Panc1 (cell line): ENCODE results near the gene PLCG1. TPM values are rescaled to one million over a fixed set of nuclear protein-coding genes. Genes with fewer than 3 reads are reported as not detected.

Experiments used
- ATAC-seq: fragments of 200-7000 bp; cut with Tn5 transposase; 2 replicates; pipeline ENCODE4 v1.9.1; 2020; ENCODE audit warnings: mild to moderate bottlenecking, moderate library complexity
- BruUV-seq: library from RNA; stranded (reverse); fragments of 400-500 nt; replicated peaks from 2 replicates; lab custom pipeline; 2021; lab: Mats Ljungman, UMichigan
- CTCF ChIA-PET: fragments of 300-600 bp; sonication (Branson Sonifier 250); formaldehyde crosslinking; loops from one replicate; lab custom pipeline; 2022; ENCODE audit warnings: antibody characterized with exemption; lab: Charles Lee
- POLR2A ChIA-PET: fragments of 300-600 bp; sonication (Branson Sonifier 250); formaldehyde crosslinking; loops from one replicate; lab custom pipeline; 2022; ENCODE audit warnings: antibody characterized with exemption; lab: Charles Lee
- DNase-seq: peaks from one replicate; pipeline ENCODE4 v3.0.0-alpha.2; 2010; ENCODE audit warnings: low read depth, low spot score
- H3K27ac ChIP-seq: 2 replicates; pipeline ENCODE4 v1.5.1; 2011; ENCODE audit warnings: mild to moderate bottlenecking, low read length, inconsistent platforms
- H3K27me3 ChIP-seq: fragments of 200-500 bp; sonication (Bioruptor generic); 2 replicates; pipeline ENCODE4 v1.6.0; 2014; ENCODE audit warnings: low read length, inconsistent platforms; ENCODE audit not compliant: control insufficient read depth, insufficient read depth
- H3K36me3 ChIP-seq: fragments of 200-500 bp; sonication (Bioruptor generic); 2 replicates; pipeline ENCODE4 v1.5.1; 2014; ENCODE audit warnings: inconsistent platforms, mild to moderate bottlenecking, low read length, moderate library complexity; ENCODE audit not compliant: control insufficient read depth, insufficient read depth
- H3K4me1 ChIP-seq: 2 replicates; pipeline ENCODE4 v1.5.1; 2011; ENCODE audit warnings: inconsistent platforms, mild to moderate bottlenecking, low read length, moderate library complexity; ENCODE audit not compliant: control insufficient read depth, insufficient read depth
- H3K4me3 ChIP-seq, 2 experiments: 2 replicates each; pipeline ENCODE4 v1.5.1; 2011 to 2012; ENCODE audit warnings: low read depth in 2 of 2, low read length in 2 of 2, mild to moderate bottlenecking in 2 of 2, inconsistent platforms in 1 of 2, moderate library complexity in 1 of 2
- H3K9me3 ChIP-seq: fragments of 200-500 bp; sonication (Bioruptor generic); 2 replicates; pipeline ENCODE4 v1.5.1; 2014; ENCODE audit warnings: low read depth, mild to moderate bottlenecking, inconsistent platforms, low read length, moderate library complexity; ENCODE audit not compliant: control insufficient read depth, insufficient read depth
- CTCF ChIP-seq: fragments of 450-650 bp; IDR thresholded peaks from 2 replicates; pipeline ENCODE4 v1.5.1; 2017; ENCODE audit warnings: mild to moderate bottlenecking
- POLR2AphosphoS5 ChIP-seq: IDR thresholded peaks from 2 replicates; pipeline ENCODE4 v1.6.1; 2012; ENCODE audit warnings: mild to moderate bottlenecking, low read depth, low read length, moderate library complexity
- REST ChIP-seq, 2 experiments: IDR thresholded peaks; 2 replicates each; pipeline ENCODE4 v1.6.1; 2011 to 2012; ENCODE audit warnings: low read depth in 2 of 2, control low read depth in 1 of 2, low read length in 1 of 2, mild to moderate bottlenecking in 1 of 2, moderate library complexity in 1 of 2; ENCODE audit not compliant: insufficient read depth in 1 of 2
- SIN3A ChIP-seq: IDR thresholded peaks from 2 replicates; pipeline ENCODE4 v1.6.1; 2012; ENCODE audit warnings: low read depth, mild to moderate bottlenecking, low read length, moderate library complexity, borderline replicate concordance; ENCODE audit not compliant: insufficient read depth
- TCF7L2 ChIP-seq: IDR thresholded peaks from 2 replicates; pipeline ENCODE4 v1.6.1; 2011; ENCODE audit warnings: mild to moderate bottlenecking, low read depth, low read length, inconsistent platforms
- in situ Hi-C: cut with HindIII; loops from 2 replicates; pipeline ENCODE4 v1.10.0; 2016; ENCODE audit warnings: low sequenced_read_pairs, low pct_unique_long_range_greater_than_20kb
- intact Hi-C: fragments of 100-400 bp; cut with micrococcal nuclease; formaldehyde crosslinking; loops from one replicate; pipeline ENCODE4 v1.10.0; 2022; ENCODE audit not compliant: unreplicated experiment
- total RNA-seq: library from RNA; stranded (reverse); gene quantifications from one replicate; pipeline ENCODE4 v1.2.1, GENCODE V29; 2021; ENCODE audit not compliant: unreplicated experiment

Gene PLCG1
- total RNA-seq, 1 experiment from 2014 or later, result 159 TPM

DNA sequence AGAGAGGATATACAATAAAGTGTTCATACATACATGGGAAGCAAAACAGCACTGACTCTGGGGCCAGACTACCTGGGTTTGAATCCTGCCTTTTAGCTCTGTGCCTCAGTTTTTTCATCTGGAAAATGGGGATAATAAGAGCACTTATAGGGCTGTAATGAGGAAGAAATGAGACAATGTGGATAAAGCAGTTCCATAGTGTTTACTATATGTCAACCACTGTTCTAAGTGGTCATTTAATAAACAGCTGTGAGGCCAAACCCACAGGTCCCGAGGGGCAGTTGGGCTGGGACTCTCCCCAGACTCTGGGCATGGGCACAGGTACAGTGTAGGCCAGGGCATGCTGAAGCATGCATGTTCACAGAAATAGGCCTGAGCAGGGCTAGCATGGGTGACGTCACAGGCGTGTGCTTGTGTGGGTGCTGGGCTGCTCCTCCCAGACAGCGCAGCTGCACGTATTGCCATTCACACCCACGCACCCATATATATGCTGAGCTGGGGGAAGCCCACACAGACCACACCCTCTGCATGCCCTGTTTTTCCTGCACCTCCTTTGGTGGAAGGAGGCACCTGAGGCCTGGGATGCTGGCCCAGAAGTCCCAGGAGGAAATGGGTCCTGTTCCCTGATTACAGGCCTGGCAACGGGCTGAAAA lies 3.5 kb upstream of the PLCG1 start:
- no peak for TF ChIP-seq TCF7L2
- no peak for TF ChIP-seq REST (IDR thresholded peaks at IDR 0.05; ENCODE audit: insufficient read depth in 1 of 2, low read depth in 2 of 2, low read length in 1 of 2)
- no peak for TF ChIP-seq CTCF
- no peak for TF ChIP-seq SIN3A
- TF ChIP-seq POLR2AphosphoS5, result no peak
- CTCF ChIA-PET, result interaction anchor here (0.7 to 1.4 kb wide), 2 partner anchors 11 to 206 kb away, joined by 4 to 12 read pairs; partner anchors contain the start of gene LPIN3
- Histone ChIP-seq H3K27me3 (no peaks in the 10 kb centered on the region), H3K4me1 (peaks cover 7% of the 10 kb centered on the region; the same call in 1 of the 2 replicates), H3K36me3 (no peaks in the 10 kb centered on the region), H3K9me3 (no peaks in the 10 kb centered on the region), H3K27ac (no peak overlapping the region), H3K4me3 (no peak overlapping the region)
- DNase-seq (no peak), ATAC-seq (no peak)
- BruUV-seq, result no TSS peak
- POLR2A ChIA-PET, result no interaction called here
- intact Hi-C loops, result loop anchor here (2.0 kb wide), 1 partner anchor 207 kb away; the partner anchor contains the start of gene LPIN3
- in situ Hi-C loops, result no loop called here

- Histone ChIP-seq H3K9me3 (no peaks in the 10 kb centered on the region), H3K27me3 (no peaks in the 10 kb centered on the region), H3K27ac (no peak overlapping the region), H3K4me3 (no peak overlapping the region), H3K36me3 (no peaks in the 10 kb centered on the region), H3K4me1 (peaks cover 8% of the 10 kb centered on the region; the same call in 1 of the 2 replicates)
- ATAC-seq, result no peak
- intact Hi-C loops (loop anchor here (2.0 kb wide), 1 partner anchor 206 kb away; the partner anchor contains the start of gene LPIN3), in situ Hi-C loops (no loop called here)
- BruUV-seq, result no TSS peak
- ChIA-PET CTCF (interaction anchor here (0.7 to 1.4 kb wide), 5 partner anchors 10 to 206 kb away, joined by 3 to 40 read pairs (median 5); partner anchors contain the start of gene LPIN3), POLR2A (no interaction called here)
- TF ChIP-seq TCF7L2, result no peak
- no peak for TF ChIP-seq REST (IDR thresholded peaks at IDR 0.05; ENCODE audit: insufficient read depth in 1 of 2, low read depth in 2 of 2, low read length in 1 of 2)
- TF ChIP-seq SIN3A, result no peak
- no peak for TF ChIP-seq CTCF
- no peak for TF ChIP-seq POLR2AphosphoS5
- no peak for DNase-seq
Measured at GRCh38 chr20:41134362-41135186, 2.8 kb upstream of the PLCG1 start.
